ENCODE results near the gene KLHL15. TPM values are rescaled to one million over a fixed set of nuclear protein-coding genes. Genes with fewer than 3 reads are reported as not detected.

The KLHL15 gene
- polyA plus RNA-seq, 3 donors = 3.2 to 24.4 (median 3.9) TPM

DNA sequence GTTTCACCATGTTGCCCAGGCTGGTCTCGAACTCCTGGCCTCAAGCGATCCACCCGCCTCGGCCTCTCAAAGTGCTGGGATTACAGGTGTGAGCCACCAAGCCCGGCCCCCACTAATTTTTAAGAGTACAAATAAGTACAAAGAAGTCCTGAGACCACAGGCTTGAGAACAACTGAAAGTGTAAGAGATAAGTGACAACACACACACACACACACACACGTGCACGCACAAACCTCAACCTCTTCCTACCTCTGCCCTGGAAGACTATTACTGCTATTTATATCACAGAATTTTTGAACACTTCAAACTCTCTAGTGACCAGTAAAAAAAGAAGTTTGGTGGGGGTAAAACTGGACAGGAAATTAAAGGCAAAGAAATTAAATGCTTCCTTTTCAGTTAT lies 7.5 kb downstream of the KLHL15 start:
- Mint-ChIP-seq H3K36me3 (peaks cover 2 to 24% of the 10 kb centered on the region in 2 donors), H3K27ac (peak overlapping the region in 5 of 7 donors; percentile 7 to 38 (median 30)), H3K4me3 (no peak overlapping the region), H3K27me3 (ENCODE audit: low read depth in 3 of 3) (peaks cover 0 to 65% (median 2%) of the 10 kb centered on the region in 3 donors), H3K4me1 (peaks cover 32% of the 10 kb centered on the region), H3K9me3 (peaks cover 0 to 11% (median 2%) of the 10 kb centered on the region in 7 donors)
- H3K9me3 ChIP-seq (replicated peaks in 1 of 2; ENCODE audit: control insufficient read depth in 1 of 2, insufficient read depth in 1 of 2, low read length in 2 of 2) = peaks cover 0 to 3% of the 10 kb centered on the region in 2 donors
- no peak overlapping the region for H3K4me2 ChIP-seq (replicated peaks; ENCODE audit: extremely low read depth, low read length, poor library complexity, severe bottlenecking)
- TF ChIP-seq, protein P1, sequence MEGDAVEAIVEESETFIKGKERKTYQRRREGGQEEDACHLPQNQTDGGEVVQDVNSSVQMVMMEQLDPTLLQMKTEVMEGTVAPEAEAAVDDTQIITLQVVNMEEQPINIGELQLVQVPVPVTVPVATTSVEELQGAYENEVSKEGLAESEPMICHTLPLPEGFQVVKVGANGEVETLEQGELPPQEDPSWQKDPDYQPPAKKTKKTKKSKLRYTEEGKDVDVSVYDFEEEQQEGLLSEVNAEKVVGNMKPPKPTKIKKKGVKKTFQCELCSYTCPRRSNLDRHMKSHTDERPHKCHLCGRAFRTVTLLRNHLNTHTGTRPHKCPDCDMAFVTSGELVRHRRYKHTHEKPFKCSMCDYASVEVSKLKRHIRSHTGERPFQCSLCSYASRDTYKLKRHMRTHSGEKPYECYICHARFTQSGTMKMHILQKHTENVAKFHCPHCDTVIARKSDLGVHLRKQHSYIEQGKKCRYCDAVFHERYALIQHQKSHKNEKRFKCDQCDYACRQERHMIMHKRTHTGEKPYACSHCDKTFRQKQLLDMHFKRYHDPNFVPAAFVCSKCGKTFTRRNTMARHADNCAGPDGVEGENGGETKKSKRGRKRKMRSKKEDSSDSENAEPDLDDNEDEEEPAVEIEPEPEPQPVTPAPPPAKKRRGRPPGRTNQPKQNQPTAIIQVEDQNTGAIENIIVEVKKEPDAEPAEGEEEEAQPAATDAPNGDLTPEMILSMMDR (IDR thresholded peaks at IDR 0.05) = no peak
- no peak overlapping the region for H2AFZ ChIP-seq (ENCODE audit: insufficient read depth, low read depth, low read length, poor library complexity, severe bottlenecking)
- peaks cover 0 to 37% of the 10 kb centered on the region in 2 donors for H3K27me3 ChIP-seq (ENCODE audit: control insufficient read depth in 2 of 2, insufficient read depth in 2 of 2, low read length in 2 of 2)
- H3K4me3 ChIP-seq (replicated peaks in 1 of 3; ENCODE audit: low read depth in 2 of 3, low read length in 3 of 3) = no peak overlapping the region
- no CpG with 5 or more reads among the region's 7 CpGs for WGBS (ENCODE audit: insufficient coverage)
- H3K79me2 ChIP-seq (ENCODE audit: insufficient read depth, low read length) = peaks cover 95% of the 10 kb centered on the region
- no peaks in the 10 kb centered on the region for H3K36me3 ChIP-seq (replicated peaks in 1 of 2; ENCODE audit: control insufficient read depth in 1 of 2, insufficient read depth in 2 of 2, low read length in 2 of 2)
- H4K20me1 ChIP-seq (ENCODE audit: insufficient read depth, low read length) = peaks cover 33% of the 10 kb centered on the region
- intact Hi-C loops (cut with micrococcal nuclease) = no loop called here
- no peak for DNase-seq
- no peak overlapping the region for H3K9ac ChIP-seq (ENCODE audit: insufficient read depth, low read length, poor library complexity, severe bottlenecking)
- H3K27ac ChIP-seq (ENCODE audit: low read depth in 1 of 2, low read length in 2 of 2) = no peak overlapping the region
- H3K4me1 ChIP-seq (ENCODE audit: control insufficient read depth in 1 of 2, insufficient read depth in 2 of 2, low read length in 2 of 2) = peaks cover 0 to 8% of the 10 kb centered on the region in 2 donors

DNA sequence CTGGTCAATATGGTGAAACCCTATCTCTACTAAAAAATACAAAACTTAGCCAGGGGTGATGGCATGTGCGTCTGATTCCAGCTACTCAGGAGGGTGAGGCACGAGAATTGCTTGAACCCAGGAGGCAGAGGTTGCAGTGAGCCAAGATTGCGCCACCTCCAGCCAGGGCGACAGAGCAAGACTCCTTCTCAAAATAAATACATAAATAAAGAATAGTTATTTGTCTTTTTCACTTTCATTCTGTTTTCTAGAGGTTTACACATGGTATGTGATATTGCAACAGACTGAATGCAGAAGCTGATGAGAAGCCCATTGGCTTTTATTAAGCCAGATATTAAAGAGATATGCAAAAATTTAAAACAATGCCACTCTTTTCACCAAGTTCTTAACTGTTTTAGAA lies 8.2 kb downstream of the KLHL15 start:
- Histone ChIP-seq H3K9me3 (replicated peaks in 1 of 2; ENCODE audit: control insufficient read depth in 1 of 2, insufficient read depth in 1 of 2, low read length in 2 of 2) (no peaks in the 10 kb centered on the region), H3K79me2 (ENCODE audit: insufficient read depth, low read length) (peaks cover 95% of the 10 kb centered on the region), H3K9ac (ENCODE audit: insufficient read depth, low read length, poor library complexity, severe bottlenecking) (no peak overlapping the region), H4K20me1 (ENCODE audit: insufficient read depth, low read length) (peaks cover 27% of the 10 kb centered on the region), H2AFZ (ENCODE audit: insufficient read depth, low read depth, low read length, poor library complexity, severe bottlenecking) (no peak overlapping the region), H3K4me2 (replicated peaks; ENCODE audit: extremely low read depth, low read length, poor library complexity, severe bottlenecking) (no peak overlapping the region), H3K36me3 (replicated peaks in 1 of 2; ENCODE audit: control insufficient read depth in 1 of 2, insufficient read depth in 2 of 2, low read length in 2 of 2) (no peaks in the 10 kb centered on the region), H3K4me1 (ENCODE audit: control insufficient read depth in 1 of 2, insufficient read depth in 2 of 2, low read length in 2 of 2) (peaks cover 0 to 8% of the 10 kb centered on the region in 2 donors), H3K27ac (ENCODE audit: low read depth in 1 of 2, low read length in 2 of 2) (no peak overlapping the region), H3K27me3 (ENCODE audit: control insufficient read depth in 2 of 2, insufficient read depth in 2 of 2, low read length in 2 of 2) (peaks cover 0 to 37% of the 10 kb centered on the region in 2 donors), H3K4me3 (replicated peaks in 1 of 3; ENCODE audit: low read depth in 2 of 3, low read length in 3 of 3) (no peak overlapping the region)
- Mint-ChIP-seq H3K9me3 (peaks cover 0 to 11% (median 0%) of the 10 kb centered on the region in 7 donors), H3K36me3 (peaks cover 2 to 24% of the 10 kb centered on the region in 2 donors), H3K27me3 (ENCODE audit: low read depth in 3 of 3) (peaks cover 0 to 70% (median 2%) of the 10 kb centered on the region in 3 donors), H3K27ac (peak overlapping the region in 6 of 7 donors; percentile 35 to 82 (median 57)), H3K4me3 (no peak overlapping the region), H3K4me1 (peaks cover 32% of the 10 kb centered on the region)
- intact Hi-C loops (cut with micrococcal nuclease) = no loop called here
- no CpG with 5 or more reads among the region's 4 CpGs for WGBS (ENCODE audit: insufficient coverage)
- DNase-seq = no peak
- TF ChIP-seq, protein P1 (IDR thresholded peaks at IDR 0.05) = no peak
